ENCODE measurements around the gene TGIF2LY. TPM values are rescaled to one million over a fixed set of nuclear protein-coding genes. Genes with fewer than 3 reads are reported as not detected.
"Not testable (repeated sequence)": the region's sequence is repeated elsewhere in the genome, so short reads cannot be mapped to it uniquely, and the experiment has no call there.

The TGIF2LY gene
- not detected in 2 replicates for total RNA-seq

DNA sequence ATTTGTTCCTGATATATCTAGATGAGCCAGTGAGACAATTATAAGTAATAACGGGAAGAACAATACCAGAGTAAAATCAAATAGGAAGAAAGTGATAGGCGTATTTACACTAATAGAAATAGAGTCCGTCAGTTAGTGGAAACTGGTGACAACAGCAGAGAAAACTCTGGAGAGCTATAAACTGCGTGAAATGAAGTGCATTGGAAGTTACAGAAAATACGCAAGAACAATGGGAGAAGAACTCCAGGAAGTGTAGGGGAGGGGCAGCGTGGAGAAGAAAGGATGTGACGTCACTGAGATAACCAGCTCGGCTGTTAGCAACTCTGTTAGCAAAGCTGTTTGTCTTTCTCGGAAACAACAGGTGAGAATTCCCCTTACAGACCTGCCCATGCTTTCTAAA lies at the start of gene TGIF2LY:
TSS of gene TGIF2LY (plus strand) at position 301 of the 400 bp plus-strand sequence. CDS start 178 bp downstream, outside the sequence.
- not testable (repeated sequence) for H3K27me3 ChIP-seq (ENCODE audit: control insufficient read depth, insufficient read depth, low read length); H3K36me3 ChIP-seq (ENCODE audit: control insufficient read depth, insufficient read depth, low read length); H3K4me3 ChIP-seq (ENCODE audit: low read depth, low read length); DNase-seq (ENCODE audit: low read depth)

All from kidney epithelial cell (primary cell).